Erythroblast (primary cell): ENCODE data around the gene FBXO38.

Source experiments
- GATA1 ChIP-seq: IDR thresholded peaks from 2 replicates; pipeline ENCODE4 v1.6.1; 2011; ENCODE audit warnings: low read depth, mild to moderate bottlenecking, control low read depth, low read length, moderate library complexity
- POLR2A ChIP-seq: IDR thresholded peaks from 2 replicates; pipeline ENCODE4 v1.6.1; 2011; ENCODE audit warnings: mild to moderate bottlenecking, low read length

GRCh38 chr5:148436029-148436428 lies 52.3 kb downstream of the FBXO38 start:
- TF ChIP-seq POLR2A: no peak
- no peak for TF ChIP-seq GATA1
